Activated B cell treated with CpG ODN at 0.5 μM for 24 hours (primary cell): ENCODE measurements around the gene LDLRAD3. TPM values are rescaled to one million over a fixed set of nuclear protein-coding genes. Genes with fewer than 3 reads are reported as not detected.
"Not testable (repeated sequence)": the region's sequence is repeated elsewhere in the genome, so short reads cannot be mapped to it uniquely, and the experiment has no call there.

Source experiments
- ATAC-seq: fragments of 200-7000 bp; cut with Tn5 transposase; one replicate; pipeline ENCODE4 v1.10.0; 2021; ENCODE audit warnings: low read depth, mild to moderate bottlenecking, moderate library complexity
- CTCF ChIA-PET: fragments of 350-600 bp; sonication (Branson Sonifier 250); formaldehyde crosslinking; loops from one replicate; lab custom pipeline; 2021; ENCODE audit warnings: antibody characterized with exemption; lab: Charles Lee
- POLR2A ChIA-PET: fragments of 350-600 bp; sonication (Branson Sonifier 250); formaldehyde crosslinking; loops from one replicate; lab custom pipeline; 2021; ENCODE audit warnings: antibody characterized with exemption; lab: Charles Lee
- DNase-seq: peaks from one replicate; pipeline ENCODE4 v3.0.0; 2022
- H3K27ac Mint-ChIP-seq: one replicate; pipeline ENCODE4 v1.8.0; 2020; ENCODE audit warnings: mixed read lengths
- H3K27me3 Mint-ChIP-seq: one replicate; pipeline ENCODE4 v1.8.0; 2021; ENCODE audit warnings: mixed read lengths
- H3K36me3 Mint-ChIP-seq: one replicate; pipeline ENCODE4 v1.8.0; 2021; ENCODE audit warnings: low read depth, mixed read lengths
- H3K4me1 Mint-ChIP-seq: one replicate; pipeline ENCODE4 v1.8.0; 2021; ENCODE audit warnings: mixed read lengths
- H3K4me3 Mint-ChIP-seq: one replicate; pipeline ENCODE4 v1.8.0; 2020; ENCODE audit warnings: mild to moderate bottlenecking, mixed read lengths
- H3K9me3 Mint-ChIP-seq: one replicate; pipeline ENCODE4 v1.8.0; 2020; ENCODE audit warnings: mixed read lengths
- intact Hi-C: fragments of 100-400 bp; cut with micrococcal nuclease; formaldehyde crosslinking; loops from one replicate; pipeline ENCODE4 v1.15.1; 2024
- total RNA-seq: library from RNA; stranded (reverse); gene quantifications from 2 replicates; pipeline ENCODE4 v1.2.3, GENCODE V29; 2022
- TF ChIP-seq, protein P1 (sequence below): fragments of 200-600 bp; IDR thresholded peaks from one replicate; pipeline ENCODE4 v1.8.0; 2022; ENCODE audit warnings: antibody characterized with exemption, mild to moderate bottlenecking

The LDLRAD3 gene
- total RNA-seq, 1 donor from 2014 or later = not detected

DNA sequence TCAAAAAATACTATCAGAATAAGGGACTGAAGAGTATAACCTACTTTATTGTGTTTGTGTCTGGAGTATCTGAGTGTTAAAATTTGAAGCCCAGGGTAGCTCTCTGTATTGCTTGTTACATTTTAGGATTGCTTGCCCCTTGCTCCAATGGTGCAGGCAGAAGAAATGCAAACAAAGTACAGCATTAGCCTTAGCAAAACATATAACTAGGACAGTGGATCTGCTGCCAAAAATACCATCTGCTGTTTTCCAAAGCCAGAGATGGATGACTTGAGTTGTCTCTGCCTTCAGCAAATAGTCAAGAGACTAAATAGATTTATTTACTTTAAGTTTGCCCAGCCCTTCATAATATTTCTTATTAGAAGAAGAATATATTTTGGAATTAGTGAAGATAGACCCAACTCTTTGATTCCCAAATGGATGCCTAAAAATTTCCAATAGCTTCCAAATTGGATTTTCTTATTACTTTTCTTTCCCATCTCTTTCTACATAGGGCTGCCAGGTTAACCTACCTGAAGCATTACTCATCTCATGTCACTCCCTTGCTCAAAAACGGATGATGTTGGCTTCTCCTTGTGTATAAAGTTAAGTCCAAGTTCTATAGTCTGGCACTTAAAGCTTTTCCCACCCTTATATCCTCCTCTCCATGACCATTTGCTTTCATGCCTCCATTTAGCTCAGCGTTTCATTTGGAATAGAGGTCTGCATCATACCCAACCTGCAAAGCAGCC is 66.3 kb downstream of the LDLRAD3 start:
- CTCF ChIA-PET = no interaction called here
- intact Hi-C loops = no loop called here
- Mint-ChIP-seq H3K9me3 (peaks cover 3% of the 10 kb centered on the region), H3K36me3 (no peaks in the 10 kb centered on the region), H3K27ac (no peak overlapping the region), H3K27me3 (peaks cover 2% of the 10 kb centered on the region), H3K4me1 (no peaks in the 10 kb centered on the region), H3K4me3 (no peak overlapping the region)
- DNase-seq (no peak), ATAC-seq (no peak)
- POLR2A ChIA-PET = no interaction called here
- TF ChIP-seq, protein P1, sequence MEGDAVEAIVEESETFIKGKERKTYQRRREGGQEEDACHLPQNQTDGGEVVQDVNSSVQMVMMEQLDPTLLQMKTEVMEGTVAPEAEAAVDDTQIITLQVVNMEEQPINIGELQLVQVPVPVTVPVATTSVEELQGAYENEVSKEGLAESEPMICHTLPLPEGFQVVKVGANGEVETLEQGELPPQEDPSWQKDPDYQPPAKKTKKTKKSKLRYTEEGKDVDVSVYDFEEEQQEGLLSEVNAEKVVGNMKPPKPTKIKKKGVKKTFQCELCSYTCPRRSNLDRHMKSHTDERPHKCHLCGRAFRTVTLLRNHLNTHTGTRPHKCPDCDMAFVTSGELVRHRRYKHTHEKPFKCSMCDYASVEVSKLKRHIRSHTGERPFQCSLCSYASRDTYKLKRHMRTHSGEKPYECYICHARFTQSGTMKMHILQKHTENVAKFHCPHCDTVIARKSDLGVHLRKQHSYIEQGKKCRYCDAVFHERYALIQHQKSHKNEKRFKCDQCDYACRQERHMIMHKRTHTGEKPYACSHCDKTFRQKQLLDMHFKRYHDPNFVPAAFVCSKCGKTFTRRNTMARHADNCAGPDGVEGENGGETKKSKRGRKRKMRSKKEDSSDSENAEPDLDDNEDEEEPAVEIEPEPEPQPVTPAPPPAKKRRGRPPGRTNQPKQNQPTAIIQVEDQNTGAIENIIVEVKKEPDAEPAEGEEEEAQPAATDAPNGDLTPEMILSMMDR = no peak

DNA sequence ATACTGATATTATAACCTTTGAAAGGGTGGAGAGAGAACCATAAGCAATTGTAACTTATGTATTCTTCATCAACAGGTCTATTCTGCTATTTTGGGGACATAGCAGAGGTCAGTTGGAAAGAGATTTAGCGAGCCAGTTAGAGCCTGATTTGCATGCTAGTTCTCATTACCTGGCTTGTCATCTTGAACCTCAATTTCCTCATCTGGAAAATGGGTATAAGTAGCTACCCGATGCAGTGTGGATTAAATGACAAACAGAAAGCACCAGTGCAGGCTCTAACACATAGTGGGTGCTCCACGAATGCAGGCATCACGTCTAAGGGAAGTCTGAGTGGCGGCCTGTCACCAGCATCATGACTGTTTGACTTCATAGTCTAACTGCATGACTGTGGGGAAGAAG is 67.7 kb downstream of the LDLRAD3 start:
- DNase-seq (no peak), ATAC-seq (no peak)
- TF ChIP-seq, protein P1 = no peak
- POLR2A ChIA-PET = no interaction called here
- Mint-ChIP-seq H3K4me1 (no peaks in the 10 kb centered on the region), H3K9me3 (no peaks in the 10 kb centered on the region), H3K27ac (no peak overlapping the region), H3K27me3 (peaks cover 7% of the 10 kb centered on the region), H3K36me3 (no peaks in the 10 kb centered on the region), H3K4me3 (no peak overlapping the region)
- CTCF ChIA-PET = no interaction called here
- intact Hi-C loops = no loop called here

DNA sequence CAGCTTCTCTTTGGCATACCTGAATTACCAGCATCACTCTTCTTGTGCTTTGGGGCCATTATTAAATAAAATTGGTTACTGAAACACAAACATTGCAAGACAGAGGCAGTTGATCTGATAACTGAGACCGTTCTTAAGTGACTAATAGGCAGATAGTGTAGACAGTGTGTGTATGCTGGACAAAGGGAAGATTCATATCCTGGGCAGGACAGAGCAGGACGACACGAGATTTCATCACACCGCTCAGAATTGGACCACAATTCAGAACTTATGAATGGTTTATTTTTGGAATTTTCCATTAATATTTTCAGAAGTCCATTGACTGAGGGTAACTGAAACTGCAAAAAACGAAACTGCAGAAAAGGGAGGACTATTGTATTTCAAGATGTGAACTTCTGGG is 68.6 kb downstream of the LDLRAD3 start:
- CTCF ChIA-PET = no interaction called here
- no peak overlapping the region for H3K4me3 Mint-ChIP-seq
- H3K9me3 Mint-ChIP-seq = no peaks in the 10 kb centered on the region

DNA sequence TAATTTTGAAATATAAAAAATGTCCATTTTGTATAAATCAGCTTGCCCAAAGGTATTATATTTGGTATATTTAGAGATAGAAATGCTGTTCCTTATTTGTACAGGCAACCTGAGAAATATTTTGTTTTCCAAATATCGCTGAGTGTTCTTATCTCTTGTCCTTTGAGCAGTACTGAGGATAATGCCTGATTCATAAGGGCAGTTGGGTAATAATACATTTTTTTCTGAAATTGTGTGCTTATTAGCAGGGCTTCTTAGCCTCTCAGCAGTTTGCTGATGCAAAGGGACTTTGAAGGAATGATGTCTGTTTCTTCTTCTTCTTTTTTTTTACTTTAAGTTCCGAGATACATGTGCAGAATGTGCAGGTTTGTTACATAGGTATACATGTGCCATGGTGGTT is 69.1 kb downstream of the LDLRAD3 start:
- no peak for ATAC-seq
- CTCF ChIA-PET = no interaction called here
- no peaks in the 10 kb centered on the region for H3K9me3 Mint-ChIP-seq
- H3K4me1 Mint-ChIP-seq = no peaks in the 10 kb centered on the region
- peaks cover 7% of the 10 kb centered on the region for H3K27me3 Mint-ChIP-seq
- POLR2A ChIA-PET = no interaction called here
- DNase-seq = no peak
- H3K36me3 Mint-ChIP-seq = no peaks in the 10 kb centered on the region
- H3K4me3 Mint-ChIP-seq = no peak overlapping the region
- H3K27ac Mint-ChIP-seq = no peak overlapping the region
- intact Hi-C loops = no loop called here
- TF ChIP-seq, protein P1 = no peak

More for the DNA sequence above, 68.6 kb downstream of the LDLRAD3 start:
- ATAC-seq (no peak), DNase-seq (no peak)
- H3K27me3 Mint-ChIP-seq = peaks cover 7% of the 10 kb centered on the region
- intact Hi-C loops = no loop called here
- TF ChIP-seq, protein P1 = no peak
- H3K36me3 Mint-ChIP-seq = no peaks in the 10 kb centered on the region
- POLR2A ChIA-PET = no interaction called here
- no peak overlapping the region for H3K27ac Mint-ChIP-seq
- H3K4me1 Mint-ChIP-seq = no peaks in the 10 kb centered on the region

DNA sequence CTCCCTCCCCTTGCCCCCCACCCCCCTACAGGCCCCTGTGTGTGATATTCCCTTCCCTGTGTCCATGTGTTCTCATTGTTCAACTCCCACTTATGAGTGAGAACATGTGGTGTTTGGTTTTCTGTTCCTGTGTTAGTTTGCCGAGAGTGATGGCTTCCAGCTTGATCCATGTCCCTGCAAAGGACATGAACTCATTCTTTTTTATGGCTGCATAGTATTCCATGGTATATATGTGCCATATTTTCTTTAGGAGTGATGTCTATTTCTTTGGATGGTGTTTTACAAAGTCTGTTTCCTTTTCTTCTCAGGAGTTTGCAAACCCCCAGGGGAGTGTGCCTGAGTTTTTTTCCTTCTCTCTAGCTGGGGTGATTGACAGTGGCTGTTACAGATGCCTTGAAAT is 69.6 kb downstream of the LDLRAD3 start:
- H3K4me1 Mint-ChIP-seq, intact Hi-C loops, H3K36me3 Mint-ChIP-seq, ATAC-seq, POLR2A ChIA-PET, H3K27ac Mint-ChIP-seq, H3K4me3 Mint-ChIP-seq, H3K27me3 Mint-ChIP-seq, H3K9me3 Mint-ChIP-seq, CTCF ChIA-PET, DNase-seq: not testable (repeated sequence)
